NT2/D1 (cell line): Measurements from ENCODE around the gene SLC46A3.

Experiments used
- SUZ12 ChIP-seq: IDR thresholded peaks from 2 replicates; pipeline ENCODE4 v1.6.1; 2011; ENCODE audit not compliant: insufficient read length, insufficient read depth; ENCODE audit errors: extremely low read depth
- YY1 ChIP-seq: IDR thresholded peaks from 2 replicates; pipeline ENCODE4 v1.6.1; 2011; ENCODE audit not compliant: insufficient read length, insufficient read depth
- ZNF274 ChIP-seq: IDR thresholded peaks from 2 replicates; pipeline ENCODE4 v1.6.1; 2011; ENCODE audit warnings: mild to moderate bottlenecking, low read depth, low read length

GRCh38 chr13:28750187-28751045, 31.6 kb upstream of the SLC46A3 start:
- no peak for TF ChIP-seq YY1
- TF ChIP-seq ZNF274, result no peak
- TF ChIP-seq SUZ12, result no peak
